Vagina (tissue), 2 donors: ENCODE measurements around the gene PHKB.

Source experiments
- POLR2A ChIP-seq, 2 donors: fragments of 450-650 bp; IDR thresholded peaks; one replicate each; pipeline ENCODE4 v1.6.1; 2017; ENCODE audit warnings: antibody characterized with exemption in 2 of 2, mild to moderate bottlenecking in 2 of 2, moderate library complexity in 2 of 2
- TF ChIP-seq, protein P1 (sequence below), 3 experiments: fragments of 450-650 bp in 2 of 3; fragments of 200-600 bp in 1 of 3; sonication (generic) in 1 of 3; IDR thresholded peaks; one replicate each; pipeline ENCODE4 v1.5.1; 2017 to 2019; ENCODE audit warnings: antibody characterized with exemption in 3 of 3, mild to moderate bottlenecking in 2 of 3, moderate library complexity in 2 of 3

DNA sequence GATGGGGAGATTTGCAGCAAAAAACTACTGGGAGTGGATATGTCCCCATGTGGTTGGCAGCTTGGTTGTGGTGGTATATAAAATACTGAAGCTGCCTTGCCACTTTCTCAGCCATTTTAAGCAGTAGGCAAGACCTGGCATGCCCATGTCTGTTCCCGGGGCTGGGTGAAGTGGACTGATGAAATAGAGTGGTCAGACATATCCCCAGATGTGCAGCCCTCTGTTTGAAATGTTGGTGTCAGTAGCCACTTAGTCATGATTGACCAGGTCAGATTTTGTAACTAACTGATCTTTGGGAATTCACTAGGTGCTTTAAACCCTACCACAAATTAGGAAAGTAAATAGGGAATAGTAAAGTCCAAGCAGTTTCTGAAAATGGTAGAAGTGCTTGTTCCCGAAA, 151.6 kb downstream of the PHKB start:
- TF ChIP-seq, protein P1, sequence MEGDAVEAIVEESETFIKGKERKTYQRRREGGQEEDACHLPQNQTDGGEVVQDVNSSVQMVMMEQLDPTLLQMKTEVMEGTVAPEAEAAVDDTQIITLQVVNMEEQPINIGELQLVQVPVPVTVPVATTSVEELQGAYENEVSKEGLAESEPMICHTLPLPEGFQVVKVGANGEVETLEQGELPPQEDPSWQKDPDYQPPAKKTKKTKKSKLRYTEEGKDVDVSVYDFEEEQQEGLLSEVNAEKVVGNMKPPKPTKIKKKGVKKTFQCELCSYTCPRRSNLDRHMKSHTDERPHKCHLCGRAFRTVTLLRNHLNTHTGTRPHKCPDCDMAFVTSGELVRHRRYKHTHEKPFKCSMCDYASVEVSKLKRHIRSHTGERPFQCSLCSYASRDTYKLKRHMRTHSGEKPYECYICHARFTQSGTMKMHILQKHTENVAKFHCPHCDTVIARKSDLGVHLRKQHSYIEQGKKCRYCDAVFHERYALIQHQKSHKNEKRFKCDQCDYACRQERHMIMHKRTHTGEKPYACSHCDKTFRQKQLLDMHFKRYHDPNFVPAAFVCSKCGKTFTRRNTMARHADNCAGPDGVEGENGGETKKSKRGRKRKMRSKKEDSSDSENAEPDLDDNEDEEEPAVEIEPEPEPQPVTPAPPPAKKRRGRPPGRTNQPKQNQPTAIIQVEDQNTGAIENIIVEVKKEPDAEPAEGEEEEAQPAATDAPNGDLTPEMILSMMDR (IDR thresholded peaks at IDR 0.05) = no peak
- TF ChIP-seq POLR2A (IDR thresholded peaks at IDR 0.05) = no peak
